IPS-NIHi7 (cell line): ENCODE measurements around the gene LPP.

Source experiments
- DNase-seq: peaks from one replicate; pipeline ENCODE4 v3.0.0; 2012; ENCODE audit warnings: mixed read lengths; ENCODE audit errors: extremely low spot score

The LPP gene

GRCh38 chr3:188472336-188472735, 318.4 kb downstream of the LPP start:
- no peak for DNase-seq

GRCh38 chr3:188473045-188473444, 319.1 kb downstream of the LPP start:
- no peak for DNase-seq

GRCh38 chr3:188473591-188474288, 319.8 kb downstream of the LPP start:
- DNase-seq = no peak

- no peak for DNase-seq
Measured at GRCh38 chr3:188476935-188477334, 323.0 kb downstream of the LPP start.

- no peak for DNase-seq
Measured at GRCh38 chr3:188480011-188480410, 326.1 kb downstream of the LPP start.

GRCh38 chr3:188482929-188483328, 329.0 kb downstream of the LPP start:
- DNase-seq = no peak

GRCh38 chr3:188486126-188486525, 332.2 kb downstream of the LPP start:
- DNase-seq = no peak

GRCh38 chr3:188486952-188487351, 333.0 kb downstream of the LPP start:
- DNase-seq = no peak

- DNase-seq = no peak
Measured at GRCh38 chr3:188487652-188488051, 333.7 kb downstream of the LPP start.

- no peak for DNase-seq
Measured at GRCh38 chr3:188488801-188489200, 334.8 kb downstream of the LPP start.

- no peak for DNase-seq
Measured at GRCh38 chr3:188489639-188490405, 335.9 kb downstream of the LPP start.

- DNase-seq = no peak
Measured at GRCh38 chr3:188490416-188490815, 336.5 kb downstream of the LPP start.

- DNase-seq = no peak
Measured at GRCh38 chr3:188491276-188491687, 337.3 kb downstream of the LPP start.

- DNase-seq = no peak
Measured at GRCh38 chr3:188496390-188496789, 342.4 kb downstream of the LPP start.

GRCh38 chr3:188497021-188497420, 343.1 kb downstream of the LPP start:
- no peak for DNase-seq

- no peak for DNase-seq
Measured at GRCh38 chr3:188503647-188504046, 349.7 kb downstream of the LPP start.

- DNase-seq = no peak
Measured at GRCh38 chr3:188505151-188505550, 351.2 kb downstream of the LPP start.

- DNase-seq = no peak
Measured at GRCh38 chr3:188505911-188506310, 352.0 kb downstream of the LPP start.

- no peak for DNase-seq
Measured at GRCh38 chr3:188506446-188506845, 352.5 kb downstream of the LPP start.

- peak; percentile 31 for DNase-seq
Measured at GRCh38 chr3:188507244-188507720, 353.3 kb downstream of the LPP start.

- no peak for DNase-seq
Measured at GRCh38 chr3:188508454-188508853, 354.5 kb downstream of the LPP start.

GRCh38 chr3:188509316-188509715, 355.4 kb downstream of the LPP start:
- DNase-seq = no peak

- DNase-seq = no peak
Measured at GRCh38 chr3:188510366-188510765, 356.4 kb downstream of the LPP start.
